ENCODE data around the gene SMPD3. TPM values are rescaled to one million over a fixed set of nuclear protein-coding genes. Genes with fewer than 3 reads are reported as not detected.

SMPD3 gene
- total RNA-seq, 1 experiment from 2014 or later = 0.04 TPM

DNA sequence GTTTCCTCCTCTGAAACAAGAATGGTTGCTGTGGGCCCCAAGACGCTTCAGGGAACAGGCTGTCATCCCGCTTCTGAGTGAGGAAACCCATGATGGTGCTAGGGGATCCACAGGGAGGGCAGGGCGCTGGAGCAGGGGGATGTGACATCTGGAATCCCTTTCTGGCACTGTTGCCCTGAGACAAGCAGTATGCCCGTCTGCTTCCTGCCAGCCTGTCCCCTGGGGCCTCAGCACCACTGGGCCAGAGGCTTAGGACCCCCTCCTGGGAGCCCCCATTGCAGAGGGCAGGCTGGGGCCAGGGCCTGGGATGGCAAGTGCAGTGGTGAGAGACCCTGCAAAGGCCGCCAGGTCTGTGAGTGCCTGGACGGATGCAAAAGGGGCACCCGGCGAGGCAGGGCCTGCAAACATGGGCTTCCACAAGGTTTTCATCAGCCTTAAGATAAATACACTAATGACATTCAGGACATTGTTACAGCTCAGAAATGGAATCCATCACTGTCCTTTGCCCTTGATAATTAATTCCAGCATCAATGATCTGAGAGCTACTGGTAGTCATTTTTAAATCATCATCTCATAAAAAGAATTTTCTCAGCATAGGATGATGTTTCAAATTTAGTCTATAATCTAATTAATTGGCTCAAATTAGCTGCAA lies 85.9 kb downstream of the SMPD3 start:
- no peak for DNase-seq
- Histone ChIP-seq H3K27ac (no peak overlapping the region), H3K27me3 (no peaks in the 10 kb centered on the region), H3K36me3 (no peaks in the 10 kb centered on the region), H3K4me1 (peaks cover 3% of the 10 kb centered on the region; the same call in 1 of the 2 replicates), H3K9me3 (replicated peaks) (no peaks in the 10 kb centered on the region), H3K4me3 (no peak overlapping the region)

DNA sequence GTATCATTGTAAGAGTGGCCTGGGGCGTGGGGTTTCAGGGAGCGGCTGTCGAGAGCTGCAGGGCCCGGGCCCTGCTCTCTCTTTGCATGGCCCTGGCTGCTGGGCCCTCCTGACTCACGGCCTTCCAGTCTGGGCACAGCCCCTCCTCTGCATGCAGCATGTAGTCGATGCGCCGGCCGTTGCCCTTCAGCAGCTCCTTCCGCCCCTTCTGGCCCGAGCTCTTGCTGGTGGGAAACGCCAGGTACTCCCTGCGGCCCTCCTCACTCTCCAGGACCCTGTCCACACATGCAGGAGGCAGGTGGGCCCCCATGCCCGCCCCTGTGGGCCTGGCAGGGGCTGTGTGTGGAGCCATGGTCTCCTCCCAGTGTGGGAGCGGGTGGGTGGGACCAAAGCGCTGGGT lies 86.8 kb downstream of the SMPD3 start:
- Histone ChIP-seq H3K27ac (no peak overlapping the region), H3K4me3 (no peak overlapping the region), H3K27me3 (no peaks in the 10 kb centered on the region), H3K4me1 (peaks cover 10% of the 10 kb centered on the region), H3K9me3 (replicated peaks) (no peaks in the 10 kb centered on the region), H3K36me3 (no peaks in the 10 kb centered on the region; the same call in 1 of the 2 replicates)
- no peak for DNase-seq

DNA sequence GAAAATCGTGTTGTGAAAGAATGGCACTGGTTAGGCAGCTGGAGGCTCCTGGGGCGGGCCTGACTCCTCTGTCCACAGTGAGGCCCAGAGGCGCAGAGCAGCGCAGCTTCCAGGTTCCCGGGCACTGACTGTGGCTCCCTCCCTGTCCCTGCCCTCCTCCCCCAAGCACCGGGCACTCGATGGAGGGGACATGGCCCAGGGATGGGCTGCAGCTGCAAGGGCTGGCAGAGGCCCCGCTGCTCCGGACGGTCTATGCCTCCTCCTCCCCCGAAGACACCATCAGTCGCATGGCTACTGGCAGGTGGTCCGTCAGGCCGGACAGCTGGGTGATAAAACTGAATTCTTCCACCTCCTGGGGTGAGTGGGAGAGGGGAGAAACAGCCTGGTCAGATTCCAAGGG lies 87.4 kb downstream of the SMPD3 start:
- peak in 1 of 2 experiments; percentile 14 for DNase-seq
- H3K36me3 ChIP-seq = no peaks in the 10 kb centered on the region; the same call in 1 of the 2 replicates
- H3K27me3 ChIP-seq = no peaks in the 10 kb centered on the region
- no peak overlapping the region for H3K27ac ChIP-seq
- no peak overlapping the region for H3K4me3 ChIP-seq
- peaks cover 14% of the 10 kb centered on the region for H3K4me1 ChIP-seq
- H3K9me3 ChIP-seq (replicated peaks) = no peaks in the 10 kb centered on the region

- no peak for DNase-seq
- no peaks in the 10 kb centered on the region for H3K9me3 ChIP-seq (replicated peaks)
- no peak overlapping the region for H3K27ac ChIP-seq
- no peaks in the 10 kb centered on the region for H3K27me3 ChIP-seq
- H3K36me3 ChIP-seq = no peaks in the 10 kb centered on the region; the same call in 1 of the 2 replicates
- peaks cover 19% of the 10 kb centered on the region for H3K4me1 ChIP-seq
- H3K4me3 ChIP-seq = no peak overlapping the region
Observed at GRCh38 chr16:68360547-68360946, 87.8 kb downstream of the SMPD3 start.

- DNase-seq = no peak
- Histone ChIP-seq H3K9me3 (replicated peaks) (no peaks in the 10 kb centered on the region), H3K4me1 (peaks cover 19% of the 10 kb centered on the region), H3K27me3 (no peaks in the 10 kb centered on the region), H3K36me3 (no peaks in the 10 kb centered on the region; the same call in 1 of the 2 replicates), H3K4me3 (no peak overlapping the region), H3K27ac (no peak overlapping the region)
Observed at GRCh38 chr16:68359398-68360191, 88.7 kb downstream of the SMPD3 start.

DNA sequence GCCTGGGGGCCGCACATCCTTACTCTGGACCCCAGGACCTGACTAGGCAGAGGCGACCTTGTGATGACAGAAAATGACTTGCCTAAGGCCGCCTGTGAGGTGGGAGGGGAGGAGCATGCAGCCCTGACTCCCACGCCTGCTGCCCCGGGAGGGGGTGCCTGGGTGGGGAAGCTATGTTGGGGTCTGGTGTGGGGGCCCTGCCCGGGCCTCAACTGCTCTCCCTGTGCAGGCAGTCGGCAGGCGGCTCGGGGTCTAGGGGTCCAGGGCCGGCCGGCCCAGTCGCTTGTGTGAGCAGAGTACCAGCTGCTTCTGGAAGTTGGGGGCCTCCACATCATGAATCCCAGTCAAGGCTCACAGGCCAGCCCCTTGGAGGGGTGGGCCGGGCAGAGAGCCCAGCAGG lies 89.4 kb downstream of the SMPD3 start:
- no peaks in the 10 kb centered on the region for H3K27me3 ChIP-seq
- DNase-seq = no peak
- no peaks in the 10 kb centered on the region; the same call in 1 of the 2 replicates for H3K36me3 ChIP-seq

GRCh38 chr16:68357923-68358322 lies 90.4 kb downstream of the SMPD3 start:
- Histone ChIP-seq H3K36me3 (no peaks in the 10 kb centered on the region; the same call in 1 of the 2 replicates), H3K27me3 (no peaks in the 10 kb centered on the region), H3K4me3 (no peak overlapping the region), H3K27ac (no peak overlapping the region), H3K4me1 (peaks cover 19% of the 10 kb centered on the region), H3K9me3 (replicated peaks) (no peaks in the 10 kb centered on the region)
- DNase-seq = no peak

More for the DNA sequence above, 89.4 kb downstream of the SMPD3 start:
- Histone ChIP-seq H3K4me3 (no peak overlapping the region), H3K9me3 (replicated peaks) (no peaks in the 10 kb centered on the region), H3K27ac (no peak overlapping the region), H3K4me1 (peaks cover 19% of the 10 kb centered on the region)

- Histone ChIP-seq H3K27me3 (no peaks in the 10 kb centered on the region), H3K4me3 (no peak overlapping the region), H3K9me3 (replicated peaks) (no peaks in the 10 kb centered on the region), H3K36me3 (no peaks in the 10 kb centered on the region; the same call in 1 of the 2 replicates), H3K4me1 (peaks cover 17% of the 10 kb centered on the region), H3K27ac (no peak overlapping the region)
- DNase-seq = no peak
Observed at GRCh38 chr16:68357521-68357922, 90.8 kb downstream of the SMPD3 start.

DNA sequence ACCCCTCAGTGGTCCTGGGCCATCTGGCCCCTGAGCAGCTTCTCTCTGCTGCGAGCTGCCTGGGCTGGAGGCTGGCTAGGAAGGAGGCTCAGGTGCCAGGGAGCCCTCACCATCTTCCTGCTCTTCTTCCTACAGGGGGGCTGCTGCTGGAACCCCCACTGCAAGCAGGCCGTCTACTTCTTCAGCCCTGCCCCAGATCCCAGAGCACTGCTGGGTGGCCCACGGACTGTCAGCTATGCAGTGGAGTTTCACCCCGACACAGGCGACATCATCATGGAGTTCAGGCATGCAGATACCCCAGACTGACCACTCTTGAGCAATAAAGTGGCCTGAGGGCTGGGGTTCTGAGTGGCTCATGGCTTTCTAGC lies 91.4 kb downstream of the SMPD3 start:
- H3K4me1 ChIP-seq = peaks cover 16% of the 10 kb centered on the region
- no peaks in the 10 kb centered on the region for H3K9me3 ChIP-seq (replicated peaks)
- H3K36me3 ChIP-seq = no peaks in the 10 kb centered on the region; the same call in 1 of the 2 replicates
- H3K27me3 ChIP-seq = no peaks in the 10 kb centered on the region
- peak overlapping the region; percentile 14; the same call in 1 of the 2 replicates for H3K27ac ChIP-seq
- no peak for DNase-seq
- H3K4me3 ChIP-seq = no peak overlapping the region

DNA sequence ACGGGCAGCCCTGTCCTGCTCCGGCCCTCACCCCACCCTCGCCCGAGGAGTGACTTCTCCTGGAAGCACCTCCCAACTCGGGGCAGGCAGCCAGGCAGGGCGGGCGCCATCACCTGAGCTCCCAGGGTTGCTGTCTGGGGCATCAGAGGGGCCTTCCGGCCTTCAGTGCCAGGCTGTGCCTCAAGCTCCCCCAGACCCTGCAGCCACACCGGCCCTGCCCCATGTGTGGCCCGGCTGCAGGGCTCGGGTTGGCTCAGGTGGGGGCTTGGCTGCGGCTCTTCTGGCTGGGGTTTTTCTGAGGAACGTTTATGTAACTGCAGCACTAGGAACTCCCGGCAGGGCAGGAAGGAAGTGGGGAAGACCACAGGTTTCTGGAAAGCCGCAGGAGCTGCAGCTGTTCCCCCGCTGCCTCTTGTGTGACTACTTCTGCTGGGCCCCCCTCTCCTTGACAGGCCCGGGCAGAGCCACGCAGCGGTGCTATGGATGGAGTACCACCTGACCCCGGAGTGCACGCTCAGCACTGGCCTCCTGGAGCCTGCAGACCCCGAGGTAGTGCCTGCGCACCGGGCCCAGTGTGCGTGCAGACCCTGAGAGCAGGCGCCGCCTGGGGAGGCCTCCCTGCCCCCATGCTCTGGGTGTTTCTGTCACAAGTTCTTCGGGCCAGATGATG lies 91.9 kb downstream of the SMPD3 start:
- Histone ChIP-seq H3K4me1 (peaks cover 16% of the 10 kb centered on the region), H3K27ac (peak overlapping the region; percentile 61)

GRCh38 chr16:68355447-68356248 lies 92.7 kb downstream of the SMPD3 start:
- H3K27ac ChIP-seq = peak overlapping the region; percentile 61
- peak in 1 of 2 experiments; percentile 27 for DNase-seq
- H3K36me3 ChIP-seq = no peaks in the 10 kb centered on the region; the same call in 1 of the 2 replicates
- peaks cover 16% of the 10 kb centered on the region for H3K4me1 ChIP-seq
- no peaks in the 10 kb centered on the region for H3K9me3 ChIP-seq (replicated peaks)
- H3K4me3 ChIP-seq = no peak overlapping the region
- no peaks in the 10 kb centered on the region for H3K27me3 ChIP-seq

More for the DNA sequence above, 91.9 kb downstream of the SMPD3 start:
- Histone ChIP-seq H3K27me3 (no peaks in the 10 kb centered on the region), H3K4me3 (no peak overlapping the region), H3K9me3 (replicated peaks) (no peaks in the 10 kb centered on the region), H3K36me3 (no peaks in the 10 kb centered on the region; the same call in 1 of the 2 replicates)
- peak; percentile 83 to 84 for DNase-seq

DNA sequence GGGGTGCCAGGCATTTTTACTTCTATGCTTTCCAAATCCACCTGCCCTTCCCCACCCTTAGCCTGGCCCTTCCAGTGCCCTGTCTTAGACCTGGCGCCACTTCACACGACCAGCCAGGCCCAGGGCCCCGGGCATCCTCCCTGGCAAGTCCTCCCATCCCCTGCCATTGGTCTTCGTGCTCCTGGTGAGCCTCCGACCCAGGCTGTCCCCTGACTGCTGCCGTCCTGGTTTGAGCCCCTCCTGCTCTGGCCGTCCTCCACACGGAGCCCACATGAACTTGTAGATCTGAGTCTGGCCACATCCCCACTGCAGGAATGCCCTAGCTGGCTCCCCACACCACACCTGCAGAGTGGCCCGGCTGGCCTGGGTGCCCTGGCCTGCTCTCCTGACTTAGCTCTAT lies 93.5 kb downstream of the SMPD3 start:
- Histone ChIP-seq H3K36me3 (no peaks in the 10 kb centered on the region; the same call in 1 of the 2 replicates), H3K4me3 (no peak overlapping the region), H3K27me3 (no peaks in the 10 kb centered on the region), H3K9me3 (replicated peaks) (no peaks in the 10 kb centered on the region), H3K27ac (no peak overlapping the region), H3K4me1 (peaks cover 16% of the 10 kb centered on the region)
- DNase-seq = no peak

GRCh38 chr16:68353366-68353765 lies 94.9 kb downstream of the SMPD3 start:
- H3K36me3 ChIP-seq = no peaks in the 10 kb centered on the region; the same call in 1 of the 2 replicates
- no peak overlapping the region for H3K27ac ChIP-seq
- peaks cover 16% of the 10 kb centered on the region for H3K4me1 ChIP-seq
- H3K9me3 ChIP-seq (replicated peaks) = no peaks in the 10 kb centered on the region
- no peaks in the 10 kb centered on the region for H3K27me3 ChIP-seq
- no peak overlapping the region for H3K4me3 ChIP-seq
- DNase-seq = no peak

DNA sequence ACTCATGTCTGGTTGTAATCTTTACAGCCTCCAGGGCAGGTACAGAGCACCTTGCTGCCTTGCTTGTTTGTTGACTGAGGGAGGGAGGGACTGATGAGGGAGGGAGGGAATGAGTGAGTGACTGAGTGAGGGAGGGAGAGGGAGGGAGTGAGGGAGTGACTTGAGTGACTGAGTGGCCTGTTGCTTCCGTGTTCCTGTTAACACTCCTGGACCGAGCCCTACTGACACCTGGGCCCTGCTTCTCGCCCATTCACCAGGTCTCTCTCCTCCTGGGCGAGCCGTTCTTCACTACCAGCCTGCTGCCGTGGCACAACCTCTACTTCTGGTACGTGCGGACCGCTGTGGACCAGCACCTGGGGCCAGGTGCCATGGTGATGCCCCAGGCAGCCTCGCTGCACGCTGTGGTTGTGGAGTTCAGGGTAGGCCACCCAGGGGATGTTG lies 96.3 kb downstream of the SMPD3 start:
- no peak for DNase-seq
- peaks cover 14% of the 10 kb centered on the region for H3K4me1 ChIP-seq
- no peak overlapping the region for H3K27ac ChIP-seq
- H3K36me3 ChIP-seq = no peaks in the 10 kb centered on the region; the same call in 1 of the 2 replicates
- no peak overlapping the region for H3K4me3 ChIP-seq
- H3K9me3 ChIP-seq (replicated peaks) = no peaks in the 10 kb centered on the region
- no peaks in the 10 kb centered on the region for H3K27me3 ChIP-seq
